GM19099 (cell line): ENCODE data around the gene CSTB.

Experiments
- POLR2A ChIP-seq: IDR thresholded peaks from 3 replicates; pipeline ENCODE4 v1.6.1; 2011; ENCODE audit warnings: low read depth; ENCODE audit not compliant: insufficient read length; ENCODE audit errors: extremely low read depth

Gene CSTB

GRCh38 chr21:43755820-43756594 lies 20.1 kb downstream of the CSTB start:
- no peak for TF ChIP-seq POLR2A

GRCh38 chr21:43754948-43755781 lies 20.9 kb downstream of the CSTB start:
- TF ChIP-seq POLR2A, result no peak

GRCh38 chr21:43753439-43753799 lies 22.7 kb downstream of the CSTB start:
- no peak for TF ChIP-seq POLR2A

- TF ChIP-seq POLR2A, result no peak
These were observed 23.2 kb downstream of the CSTB start for GRCh38 chr21:43752758-43753438.

GRCh38 chr21:43751955-43752591 lies 24.0 kb downstream of the CSTB start:
- no peak for TF ChIP-seq POLR2A

- no peak for TF ChIP-seq POLR2A
These were observed 25.6 kb downstream of the CSTB start for GRCh38 chr21:43750339-43751033.

- TF ChIP-seq POLR2A, result no peak
These were observed 26.4 kb downstream of the CSTB start for GRCh38 chr21:43749651-43750262.

- TF ChIP-seq POLR2A, result no peak
These were observed 27.5 kb downstream of the CSTB start for GRCh38 chr21:43748622-43749021.

GRCh38 chr21:43745772-43746517 lies 30.2 kb downstream of the CSTB start:
- TF ChIP-seq POLR2A, result no peak

GRCh38 chr21:43744725-43745124 lies 31.4 kb downstream of the CSTB start:
- TF ChIP-seq POLR2A, result no peak

GRCh38 chr21:43743947-43744346 lies 32.2 kb downstream of the CSTB start:
- no peak for TF ChIP-seq POLR2A

GRCh38 chr21:43741423-43742096 lies 34.5 kb downstream of the CSTB start:
- TF ChIP-seq POLR2A, result no peak
